GM23248 (cell line): ENCODE results near the gene DYNC1H1.

Experiments used
- EZH2 ChIP-seq: fragments of 200-600 bp; sonication (generic); IDR thresholded peaks from 2 replicates; pipeline ENCODE4 v1.6.1; 2018; ENCODE audit warnings: antibody characterized with exemption, mild to moderate bottlenecking; ENCODE audit not compliant: insufficient read depth, poor library complexity, severe bottlenecking
- EZH2phosphoT487 ChIP-seq: fragments of 200-600 bp; sonication (generic); IDR thresholded peaks from 2 replicates; pipeline ENCODE4 v1.6.1; 2018; ENCODE audit warnings: antibody characterized with exemption, moderate library complexity, mild to moderate bottlenecking, low read depth; ENCODE audit not compliant: insufficient read depth

DNA sequence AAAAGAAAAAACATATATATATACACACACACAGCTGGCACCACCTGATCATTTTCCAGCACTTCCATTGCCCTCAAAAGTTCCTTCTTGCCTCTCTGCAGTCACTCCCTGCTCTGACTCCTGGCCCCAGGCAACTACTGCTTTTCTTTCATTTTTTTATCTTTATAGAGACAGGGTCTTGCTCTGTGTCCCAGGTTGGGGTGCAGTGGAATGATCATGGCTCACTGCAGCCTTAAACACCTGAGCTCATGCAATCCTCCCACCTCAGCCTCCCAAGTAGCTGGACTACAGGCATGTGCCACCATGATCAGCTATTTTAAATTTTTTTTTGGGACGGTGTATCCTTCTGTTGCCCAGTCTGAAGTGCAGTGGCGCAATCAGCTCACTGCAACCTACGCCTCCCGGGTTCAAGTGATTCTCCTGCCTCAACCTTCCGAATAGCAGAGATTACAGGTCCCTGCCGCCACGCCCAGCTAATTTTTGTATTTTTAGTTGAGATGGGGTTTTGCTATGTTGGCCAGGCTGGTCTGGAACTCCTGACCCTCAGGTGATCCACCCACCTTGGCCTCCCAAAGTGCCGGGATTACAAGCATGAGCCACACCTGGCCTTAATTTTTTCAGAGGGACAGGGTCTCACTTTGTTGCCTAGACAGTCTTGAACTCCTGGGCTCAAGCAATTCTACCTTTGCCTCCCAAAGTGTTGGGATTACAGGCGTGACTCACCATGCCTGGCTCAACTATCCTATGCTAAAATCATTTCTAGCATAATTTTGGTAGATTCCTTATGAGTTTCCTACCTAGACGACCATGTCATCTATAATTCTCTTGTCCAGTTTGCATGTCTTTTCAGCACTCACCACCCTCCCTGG lies 114.7 kb downstream of the DYNC1H1 start:
- TF ChIP-seq EZH2phosphoT487 (no peak), EZH2 (no peak)
